NCI-H345 (cell line): ENCODE results near the gene TOMM40L.
"Not testable (repeated sequence)": the region's sequence is repeated elsewhere in the genome, so short reads cannot be mapped to it uniquely, and the experiment has no call there.

ENCODE experiments used
- DNase-seq: peaks from one replicate; lab custom pipeline; 2025; lab: John Stamatoyannopoulos, UW

The TOMM40L gene

GRCh38 chr1:161222175-161223019, 3.5 kb upstream of the TOMM40L start:
- DNase-seq = no peak

- DNase-seq = no peak
These were observed 1.8 kb upstream of the TOMM40L start for GRCh38 chr1:161223805-161224694.

DNA sequence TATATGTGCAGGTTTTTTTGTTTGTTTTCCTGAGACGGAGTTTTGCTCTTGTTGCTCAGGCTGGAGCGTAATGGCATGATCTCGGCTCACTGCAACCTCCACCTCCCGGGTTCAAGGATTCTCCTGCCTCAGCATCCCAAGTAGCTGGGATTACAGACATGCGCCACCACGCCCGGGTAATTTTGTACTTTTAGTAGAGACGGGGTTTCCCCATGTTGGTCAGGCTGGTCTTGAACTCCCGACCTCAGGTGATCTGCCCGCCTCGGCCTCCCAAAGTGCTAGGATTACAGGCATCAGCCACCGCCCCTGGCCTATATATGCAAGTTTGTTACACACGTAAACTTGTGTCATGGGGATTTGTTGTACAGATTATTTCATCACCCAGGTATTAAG, 1.2 kb upstream of the TOMM40L start:
- DNase-seq = not testable (repeated sequence)

DNA sequence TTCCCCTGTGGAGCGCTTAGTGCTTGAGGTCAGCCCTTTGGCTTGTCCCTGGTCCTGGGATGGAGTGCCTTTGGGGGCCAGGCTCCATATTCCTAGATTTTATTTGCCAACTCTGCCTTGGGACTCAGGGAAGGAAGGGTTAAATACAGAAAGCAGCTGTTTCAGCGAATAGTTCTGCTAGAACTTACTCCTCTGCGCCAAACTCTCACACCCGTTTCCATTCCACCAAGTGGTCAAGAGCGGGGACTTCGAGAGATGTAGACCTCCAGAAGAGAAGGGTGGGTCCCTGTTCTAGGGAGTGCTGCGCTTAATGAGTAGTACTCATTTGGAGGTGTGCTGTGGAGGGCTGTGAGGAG, 704 bp upstream of the TOMM40L start:
- no peak for DNase-seq

DNA sequence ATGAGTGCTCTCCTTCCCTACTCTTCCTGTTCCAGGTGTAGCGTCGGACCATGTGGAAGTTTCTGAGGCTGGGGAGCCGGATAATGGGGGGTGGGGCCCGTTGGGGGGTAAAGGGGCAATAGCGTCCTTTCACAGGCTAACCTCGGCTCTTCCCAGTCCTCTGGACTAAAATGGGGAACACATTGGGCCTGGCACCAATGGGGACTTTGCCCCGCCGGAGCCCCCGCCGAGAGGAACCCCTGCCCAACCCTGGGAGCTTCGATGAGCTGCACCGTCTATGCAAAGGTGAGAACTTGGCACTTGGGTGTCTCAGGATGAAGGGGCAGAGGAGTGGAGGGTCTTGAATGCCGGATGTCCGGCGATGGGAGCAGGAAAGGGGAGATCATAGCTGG, 456 bp downstream of the TOMM40L start:
- peak; percentile 12 for DNase-seq

- no peak for DNase-seq
These were observed 899 bp downstream of the TOMM40L start for GRCh38 chr1:161226759-161227158.

GRCh38 chr1:161227196-161227871, 1.5 kb downstream of the TOMM40L start:
- peak; percentile 77 for DNase-seq

DNA sequence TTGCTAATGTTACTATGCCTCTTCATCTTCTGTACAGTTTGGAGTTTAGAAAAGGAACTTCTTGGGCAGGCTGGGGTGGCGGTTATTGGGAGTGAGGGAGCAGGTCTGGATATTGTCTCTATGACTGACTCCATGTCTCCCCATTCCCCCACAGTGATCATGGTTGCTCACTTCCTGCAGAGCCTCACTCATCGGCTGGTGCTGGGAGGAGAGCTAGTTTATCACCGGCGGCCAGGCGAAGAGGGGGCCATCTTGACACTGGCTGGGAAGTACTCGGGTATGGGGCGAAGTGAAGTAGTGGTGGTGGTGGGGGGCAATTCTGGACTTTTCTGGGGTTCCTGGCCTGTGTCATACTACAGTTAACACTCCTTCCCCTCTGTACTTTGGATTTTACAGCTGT, 2.2 kb downstream of the TOMM40L start:
- no peak for DNase-seq

DNA sequence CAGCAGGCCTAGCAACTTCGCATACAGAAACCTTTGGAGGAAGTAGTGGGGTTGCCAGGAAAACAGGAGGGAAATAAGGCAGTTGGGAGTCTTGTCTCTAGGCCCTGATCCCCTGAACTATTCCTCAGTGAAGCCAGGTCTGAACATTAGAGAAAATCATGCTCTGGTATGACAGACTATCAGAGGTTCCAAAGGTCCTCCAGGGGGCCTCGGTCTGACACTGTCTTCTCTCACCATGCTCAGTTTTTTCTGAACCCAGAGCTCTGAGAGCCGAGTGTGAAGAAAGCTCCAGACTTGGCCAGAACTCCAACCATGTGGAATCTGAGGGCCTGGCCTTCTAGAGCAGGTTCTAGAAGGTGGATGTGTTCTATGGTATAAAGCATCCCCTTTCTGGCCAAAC, 4.0 kb downstream of the TOMM40L start:
- DNase-seq = no peak

DNA sequence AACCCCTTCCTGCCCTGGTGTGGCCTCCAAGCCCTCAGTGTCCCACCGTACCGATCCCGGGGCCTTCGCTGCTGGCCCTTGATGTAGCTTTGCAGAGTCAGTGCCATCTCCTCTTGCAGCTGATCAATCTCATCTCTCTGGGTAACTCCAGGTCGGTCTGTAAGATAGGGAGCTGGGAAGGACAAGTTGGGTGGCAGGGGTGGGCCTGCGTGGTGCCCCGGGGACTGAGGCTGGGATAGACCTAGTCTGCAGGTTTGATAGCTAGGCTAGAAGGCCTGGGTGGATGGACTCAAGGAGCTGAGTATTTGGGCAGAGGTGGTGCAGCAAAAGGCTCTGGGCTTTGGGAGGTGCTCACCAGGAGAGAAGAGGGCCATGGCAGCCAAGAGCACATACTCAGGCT, 4.9 kb downstream of the TOMM40L start:
- DNase-seq = no peak

DNA sequence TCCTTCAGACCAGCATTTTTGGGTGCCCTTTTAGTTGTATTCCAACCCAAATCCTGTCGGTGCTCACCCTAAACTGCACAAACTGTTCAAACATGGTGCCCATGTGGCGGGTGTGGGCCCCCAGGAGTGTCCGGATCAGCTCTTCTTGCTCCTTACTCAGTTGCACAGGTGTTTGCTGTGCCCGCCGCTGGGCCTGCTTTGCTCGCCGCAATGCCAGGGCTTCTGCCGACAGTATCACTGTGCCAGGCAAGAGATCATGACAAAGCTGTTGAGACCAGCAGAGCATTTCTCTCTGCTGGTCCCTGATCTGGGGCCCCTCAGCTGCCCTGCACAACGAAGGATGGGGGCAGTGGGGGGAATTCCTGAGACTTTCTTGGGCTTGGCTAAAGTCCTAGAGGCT, 7.2 kb downstream of the TOMM40L start:
- no peak for DNase-seq

DNA sequence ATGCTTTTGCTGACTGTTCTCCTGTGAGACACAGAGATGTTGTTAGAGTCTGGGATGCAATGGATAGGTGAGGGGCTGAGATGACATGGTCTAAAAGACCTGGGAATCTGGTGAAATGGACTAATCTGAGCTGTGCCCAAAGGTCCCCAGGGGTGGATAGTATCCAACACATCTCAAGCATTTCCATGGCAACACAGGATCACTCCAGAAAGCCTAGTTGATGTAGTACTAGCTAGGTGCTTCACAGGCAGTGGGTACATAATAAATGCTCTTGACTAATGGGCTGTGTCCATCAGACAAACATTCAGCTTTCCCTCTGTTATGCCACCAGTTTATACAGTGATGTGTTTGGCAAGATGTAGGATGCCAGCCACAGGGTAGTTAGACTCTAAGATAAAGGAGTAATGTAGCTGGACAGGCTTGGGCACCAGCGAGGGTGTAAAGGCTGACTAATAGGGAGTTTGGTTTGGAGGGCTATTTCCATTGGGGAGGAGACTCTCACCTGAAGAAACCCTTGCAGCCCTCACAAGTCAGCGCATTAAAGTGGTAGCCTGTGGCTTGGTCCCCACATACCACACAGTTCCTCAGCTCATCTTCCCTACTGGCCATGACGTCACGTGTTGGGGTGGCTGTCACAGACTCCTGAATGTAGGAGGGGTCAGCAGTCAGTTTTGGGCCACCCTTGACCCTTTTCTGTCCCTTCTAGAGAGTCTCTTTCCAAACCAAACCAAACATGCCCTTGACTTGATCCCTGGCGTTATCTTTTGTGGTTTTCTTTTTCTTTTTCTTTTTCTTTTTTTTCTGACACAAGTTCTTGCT, 10.3 kb downstream of the TOMM40L start:
- DNase-seq = no peak

- DNase-seq = no peak
These were observed 12.2 kb downstream of the TOMM40L start, which contains the start of gene NR1I3 for GRCh38 chr1:161238039-161238473. Gene NR1I3 (minus strand): TSS chr1:161238203. CDS start chr1:161236565, 1,638 bp downstream.

GRCh38 chr1:161241682-161242081, 15.8 kb downstream of the TOMM40L start:
- no peak for DNase-seq

DNA sequence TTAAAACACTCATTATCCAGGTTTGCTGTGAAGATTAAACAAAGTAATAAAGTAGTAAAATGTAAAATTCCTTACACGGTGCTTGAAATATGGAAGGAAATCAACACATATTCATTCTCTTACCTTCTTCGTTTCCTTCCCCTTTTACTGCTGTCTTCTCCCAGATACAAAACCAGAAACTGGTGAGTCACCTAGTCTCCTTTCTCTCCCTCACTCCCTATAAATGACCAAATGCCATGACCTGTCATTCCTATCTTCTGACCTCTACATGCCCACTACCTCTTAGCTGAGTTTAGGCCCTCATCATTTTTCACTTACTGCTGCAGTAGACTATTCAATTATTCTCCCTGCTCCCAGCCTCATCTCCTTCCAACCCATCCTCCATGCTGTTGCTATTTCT, 16.5 kb downstream of the TOMM40L start:
- DNase-seq = no peak

DNA sequence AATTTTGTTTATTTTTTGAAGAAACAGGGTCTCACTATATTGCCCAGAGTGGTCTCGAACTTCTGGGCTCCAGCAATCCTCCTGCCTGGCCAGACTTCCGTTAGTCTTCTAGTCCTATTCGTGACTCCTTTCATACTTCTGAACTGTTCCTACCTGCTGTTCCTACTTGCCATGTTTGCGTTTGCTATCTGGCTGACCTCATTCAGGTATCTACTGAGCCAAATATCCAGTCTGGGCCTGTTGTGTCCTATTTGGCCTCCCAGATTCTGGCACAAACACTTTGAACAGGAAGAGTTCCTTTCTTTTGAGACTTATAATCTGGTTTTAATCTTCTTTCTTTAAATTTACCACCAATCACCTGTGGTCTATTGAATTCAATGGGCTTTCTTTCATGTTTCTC, 19.0 kb downstream of the TOMM40L start:
- no peak for DNase-seq

DNA sequence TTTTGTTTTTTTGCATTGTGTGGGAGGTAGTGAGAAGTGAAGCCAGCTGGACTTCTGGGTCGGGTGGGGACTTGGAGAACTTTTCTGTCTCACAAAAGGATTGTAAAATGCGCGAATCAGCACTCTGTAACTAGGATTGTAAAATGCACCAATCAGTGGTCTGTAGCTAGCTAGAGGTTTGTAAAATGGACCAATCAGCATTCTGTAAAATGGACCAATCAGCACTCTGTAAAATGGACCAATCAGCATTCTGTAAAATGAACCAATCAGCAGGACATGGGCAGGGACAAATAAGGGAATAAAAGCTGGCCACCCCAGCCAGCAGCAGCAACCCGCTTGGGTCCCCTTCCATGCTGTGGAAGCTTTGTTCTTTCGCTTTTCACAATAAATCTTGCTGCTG, 24.2 kb downstream of the TOMM40L start:
- not testable (repeated sequence) for DNase-seq

DNA sequence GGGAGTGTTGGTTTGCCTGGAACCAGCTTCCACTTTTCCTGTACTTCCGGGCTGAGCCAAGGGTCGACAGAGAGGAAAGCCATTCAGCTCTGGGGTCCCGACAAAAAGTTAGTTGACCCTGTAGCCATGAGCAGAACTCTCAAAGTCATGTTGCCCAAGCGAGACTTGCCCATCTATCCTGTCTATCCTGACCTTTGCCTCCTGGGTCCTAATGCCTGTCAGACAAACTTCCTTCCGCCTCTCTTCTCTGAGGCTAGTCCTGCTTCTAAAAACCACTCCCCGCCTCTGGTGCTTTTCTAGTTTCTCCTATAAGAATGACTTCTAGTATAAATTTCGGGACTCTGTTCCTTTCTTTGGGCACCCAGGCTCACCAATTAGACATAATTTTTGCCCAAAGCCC, 25.0 kb downstream of the TOMM40L start:
- no peak for DNase-seq

DNA sequence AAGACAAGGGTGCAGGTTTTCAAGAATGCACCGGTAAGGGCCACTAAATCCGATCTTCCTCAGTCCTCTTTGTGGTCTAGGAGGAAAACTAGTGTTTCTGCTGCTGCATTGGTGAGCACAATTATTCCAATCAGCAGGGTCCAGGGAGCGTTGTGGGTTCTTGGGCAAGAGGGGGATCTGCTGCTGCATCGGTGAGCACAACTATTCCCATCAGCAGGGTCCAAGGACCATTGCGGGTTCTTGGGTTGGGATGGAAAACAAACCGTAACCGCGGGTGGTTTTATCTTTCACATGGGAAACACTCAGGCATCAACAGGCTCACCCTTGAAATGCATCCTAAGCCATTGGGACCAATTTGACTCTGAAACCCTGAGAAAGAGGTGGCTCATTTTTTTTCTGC, 25.7 kb downstream of the TOMM40L start:
- DNase-seq = no peak

- DNase-seq = not testable (repeated sequence)
These were observed 29.4 kb downstream of the TOMM40L start for GRCh38 chr1:161255302-161255701.

GRCh38 chr1:161255955-161256520, 30.2 kb downstream of the TOMM40L start:
- DNase-seq = not testable (repeated sequence)
